ENCODE data around the gene SLC8A3. TPM values are rescaled to one million over a fixed set of nuclear protein-coding genes. Genes with fewer than 3 reads are reported as not detected.

The SLC8A3 gene
- total RNA-seq, 3 donors from 2014 or later: 0.15 to 0.21 (median 0.16) TPM

DNA sequence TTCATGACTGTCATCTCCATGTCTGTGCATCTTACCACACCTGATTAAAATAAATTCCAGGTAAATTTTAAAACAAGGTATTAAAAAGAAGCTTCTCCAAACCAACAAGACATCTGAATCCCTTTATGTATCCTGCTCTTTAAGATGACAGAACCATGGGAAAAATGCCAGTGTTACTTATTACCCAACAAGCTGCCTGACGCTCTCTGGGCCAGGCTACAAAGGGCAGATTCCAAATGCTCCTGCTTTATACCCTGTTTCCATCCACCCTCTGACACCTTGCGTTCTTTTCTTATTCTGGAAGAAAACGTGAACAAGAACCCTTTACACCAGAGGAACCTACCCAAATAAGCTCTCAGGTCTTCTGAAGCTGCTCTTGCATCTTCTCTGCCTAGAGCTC, 70.7 kb downstream of the SLC8A3 start:
- Mint-ChIP-seq H3K36me3 (ENCODE audit: insufficient read depth) (no peaks in the 10 kb centered on the region), H3K4me1 (ENCODE audit: low read depth) (no peaks in the 10 kb centered on the region), H3K4me3 (no peak overlapping the region), H3K27me3 (ENCODE audit: low read depth) (no peaks in the 10 kb centered on the region), H3K9me3 (no peaks in the 10 kb centered on the region)
- no peak for ATAC-seq
- DNase-seq: no peak

DNA sequence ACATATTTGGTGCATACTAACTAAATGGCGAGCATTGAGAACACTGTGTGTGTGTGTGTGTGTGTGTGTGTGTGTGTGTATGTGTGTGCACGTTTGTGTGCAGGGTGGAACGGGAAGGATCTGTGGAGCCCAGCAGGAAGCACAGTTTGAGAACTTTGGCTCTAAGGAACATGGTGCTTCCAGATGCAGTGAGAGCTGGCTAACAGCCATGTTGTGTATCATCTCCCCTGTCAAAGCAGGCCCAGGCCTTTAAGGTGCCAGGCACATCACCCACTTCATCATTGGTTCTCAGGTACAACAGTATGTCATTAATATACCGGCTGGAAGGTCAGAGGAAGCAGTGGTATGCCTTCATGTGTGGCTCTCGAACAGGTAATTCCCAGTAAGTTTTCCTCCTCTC, 72.5 kb downstream of the SLC8A3 start:
- Mint-ChIP-seq H3K4me3 (no peak overlapping the region), H3K36me3 (ENCODE audit: insufficient read depth) (no peaks in the 10 kb centered on the region), H3K27me3 (ENCODE audit: low read depth) (peaks cover 5% of the 10 kb centered on the region), H3K4me1 (ENCODE audit: low read depth) (no peaks in the 10 kb centered on the region), H3K9me3 (no peaks in the 10 kb centered on the region)
- DNase-seq (no peak), ATAC-seq (no peak)

DNA sequence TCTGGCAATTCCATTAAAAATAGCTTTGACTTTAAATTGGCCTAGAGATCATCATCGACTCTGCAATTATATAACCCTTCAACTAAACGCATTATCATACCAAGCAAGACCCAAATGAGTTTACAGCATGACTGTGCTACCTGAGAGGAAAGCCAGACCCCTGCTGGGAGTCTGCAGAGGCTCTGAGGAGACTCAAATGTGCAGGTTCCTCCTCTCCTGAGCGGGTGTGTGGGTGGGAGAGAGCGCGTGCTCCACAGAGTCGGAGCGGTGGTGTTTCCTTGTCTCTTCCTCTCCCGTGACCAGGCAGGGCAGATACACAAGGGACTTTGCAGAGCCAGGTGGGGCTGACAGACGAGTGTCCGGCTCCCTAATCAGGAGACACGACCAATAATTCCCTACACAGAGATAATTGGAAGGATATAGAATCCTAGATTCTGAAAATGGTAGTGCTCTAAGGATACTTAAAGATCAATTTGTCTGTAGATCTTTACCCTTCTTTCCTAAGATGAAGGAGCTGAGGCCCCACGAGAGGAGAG, 74.1 kb downstream of the SLC8A3 start:
- no peaks in the 10 kb centered on the region for H3K36me3 Mint-ChIP-seq (ENCODE audit: insufficient read depth)
- no peaks in the 10 kb centered on the region for H3K9me3 Mint-ChIP-seq
- ATAC-seq (no peak), DNase-seq (no peak)
- H3K4me3 Mint-ChIP-seq: no peak overlapping the region
- no peaks in the 10 kb centered on the region for H3K4me1 Mint-ChIP-seq (ENCODE audit: low read depth)
- peaks cover 5% of the 10 kb centered on the region for H3K27me3 Mint-ChIP-seq (ENCODE audit: low read depth)

DNA sequence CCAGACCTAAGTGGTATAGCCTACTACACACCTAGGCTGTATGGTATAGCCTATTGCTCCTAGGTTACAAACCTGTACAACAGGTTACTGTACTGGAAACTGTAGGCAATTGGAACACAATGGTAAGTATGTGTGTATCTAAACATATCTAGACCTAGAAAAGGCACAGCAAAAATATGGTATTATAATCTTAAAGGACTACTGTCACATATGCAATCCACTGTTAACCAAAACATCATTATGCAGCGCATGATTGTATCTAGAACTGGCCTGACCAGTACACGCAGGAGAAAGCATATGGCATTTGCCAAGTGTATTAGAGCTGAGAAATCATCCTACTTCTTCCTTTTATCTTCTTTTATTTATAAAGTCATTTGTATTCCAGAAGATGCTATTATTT, 75.5 kb downstream of the SLC8A3 start:
- no peak overlapping the region for H3K4me3 Mint-ChIP-seq
- no peaks in the 10 kb centered on the region for H3K9me3 Mint-ChIP-seq
- no peaks in the 10 kb centered on the region for H3K4me1 Mint-ChIP-seq (ENCODE audit: low read depth)
- peaks cover 7% of the 10 kb centered on the region for H3K27me3 Mint-ChIP-seq (ENCODE audit: low read depth)
- no peaks in the 10 kb centered on the region for H3K36me3 Mint-ChIP-seq (ENCODE audit: insufficient read depth)
- ATAC-seq (no peak), DNase-seq (no peak)

DNA sequence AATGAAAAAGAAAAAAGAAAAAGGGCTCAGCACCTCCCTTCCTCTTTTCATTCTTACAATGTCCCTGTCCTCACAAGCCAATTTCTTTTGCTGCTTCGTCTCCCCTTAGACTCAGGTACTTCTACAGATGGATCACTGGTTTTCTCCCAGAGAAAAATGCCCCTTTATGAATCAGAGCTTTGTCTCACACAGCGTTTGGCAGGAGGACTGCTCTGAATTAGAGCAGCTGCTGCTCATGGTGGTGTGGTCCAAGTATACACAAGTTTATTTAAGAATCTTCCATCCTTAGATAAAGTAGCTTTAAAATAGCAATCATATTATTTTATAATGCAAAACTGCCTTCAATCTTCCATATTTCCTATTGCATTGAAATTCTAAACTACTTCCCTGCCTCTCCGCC, 80.3 kb downstream of the SLC8A3 start:
- no peak for ATAC-seq
- no peak for DNase-seq
- H3K27me3 Mint-ChIP-seq (ENCODE audit: low read depth): peaks cover 9% of the 10 kb centered on the region
- H3K4me1 Mint-ChIP-seq (ENCODE audit: low read depth): no peaks in the 10 kb centered on the region
- H3K4me3 Mint-ChIP-seq: no peak overlapping the region
- no peaks in the 10 kb centered on the region for H3K36me3 Mint-ChIP-seq (ENCODE audit: insufficient read depth)
- H3K9me3 Mint-ChIP-seq: no peaks in the 10 kb centered on the region

DNA sequence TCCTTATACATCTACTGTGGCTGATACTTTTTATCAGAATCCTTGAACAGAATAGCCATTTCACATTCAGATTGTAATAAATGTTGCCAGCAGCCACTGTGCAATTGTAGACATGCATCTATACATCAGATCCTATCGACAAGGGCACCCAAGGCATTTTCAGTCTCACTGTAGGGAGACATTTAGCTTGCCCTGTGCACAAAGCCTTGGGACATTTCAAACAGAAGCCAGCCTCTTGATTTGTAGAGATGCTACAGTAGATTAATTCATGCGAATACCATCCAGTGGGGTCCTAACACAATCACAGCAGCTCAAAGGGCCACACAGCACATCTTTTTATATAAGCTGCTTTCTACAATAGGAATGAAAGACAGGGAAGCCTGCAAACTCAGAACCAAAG, 81.4 kb downstream of the SLC8A3 start:
- Mint-ChIP-seq H3K36me3 (ENCODE audit: insufficient read depth) (no peaks in the 10 kb centered on the region), H3K4me3 (no peak overlapping the region), H3K27me3 (ENCODE audit: low read depth) (peaks cover 9% of the 10 kb centered on the region), H3K4me1 (ENCODE audit: low read depth) (no peaks in the 10 kb centered on the region), H3K9me3 (no peaks in the 10 kb centered on the region)
- DNase-seq (no peak), ATAC-seq (no peak)

DNA sequence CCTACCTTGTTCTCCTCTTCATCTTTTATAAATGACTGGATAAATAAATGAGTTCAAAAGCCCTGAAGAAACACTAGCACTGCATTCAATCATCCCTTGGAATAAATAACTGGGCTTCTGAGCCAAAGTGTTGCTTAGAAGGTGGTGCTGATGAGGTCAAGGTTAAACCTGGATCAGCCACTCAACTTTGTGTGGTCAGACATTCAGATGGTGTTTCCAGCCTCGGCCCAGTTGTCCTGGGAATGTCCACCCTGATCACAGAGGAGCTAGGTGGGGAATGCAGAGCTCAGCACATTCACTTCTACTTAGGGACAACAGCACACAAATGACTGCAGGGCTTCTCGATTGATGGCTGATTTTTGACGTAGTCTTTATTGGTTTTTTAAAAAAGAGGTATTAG, 88.7 kb downstream of the SLC8A3 start:
- Mint-ChIP-seq H3K36me3 (ENCODE audit: insufficient read depth) (no peaks in the 10 kb centered on the region), H3K9me3 (no peaks in the 10 kb centered on the region), H3K4me3 (no peak overlapping the region), H3K27me3 (ENCODE audit: low read depth) (peaks cover 31% of the 10 kb centered on the region), H3K4me1 (ENCODE audit: low read depth) (no peaks in the 10 kb centered on the region)
- DNase-seq (no peak), ATAC-seq (no peak)

DNA sequence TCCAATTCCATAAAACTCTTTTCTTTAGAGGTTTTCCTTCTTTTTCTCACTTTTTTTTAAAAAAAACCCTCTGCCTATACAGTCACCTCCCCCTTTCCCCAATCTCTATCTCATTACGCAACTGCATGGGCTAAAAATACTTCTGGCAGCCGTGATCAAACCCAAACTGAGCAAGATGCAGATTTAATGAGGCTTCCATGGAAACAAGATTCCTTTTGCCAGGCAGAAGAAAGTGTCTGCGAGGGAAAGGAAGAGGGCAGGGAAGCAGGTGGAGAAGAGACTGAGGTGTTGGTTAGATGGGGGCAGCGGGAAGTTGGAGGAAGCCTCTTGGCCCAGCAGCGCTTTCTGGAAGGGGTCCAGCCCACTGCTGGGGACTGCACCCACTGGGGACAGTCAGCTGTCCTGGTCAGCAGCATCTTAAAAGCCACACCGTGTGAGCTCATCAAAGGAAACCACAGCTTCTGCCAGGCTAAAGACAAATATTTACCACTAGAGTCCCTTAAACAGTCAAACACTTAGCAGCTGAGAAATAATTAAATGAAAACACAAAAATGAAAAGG, 90.4 kb downstream of the SLC8A3 start:
- H3K27me3 Mint-ChIP-seq (ENCODE audit: low read depth): peaks cover 36% of the 10 kb centered on the region
- no peaks in the 10 kb centered on the region for H3K9me3 Mint-ChIP-seq
- no peak overlapping the region for H3K4me3 Mint-ChIP-seq
- DNase-seq: no peak
- H3K4me1 Mint-ChIP-seq (ENCODE audit: low read depth): no peaks in the 10 kb centered on the region
- ATAC-seq: no peak
- H3K36me3 Mint-ChIP-seq (ENCODE audit: insufficient read depth): no peaks in the 10 kb centered on the region

DNA sequence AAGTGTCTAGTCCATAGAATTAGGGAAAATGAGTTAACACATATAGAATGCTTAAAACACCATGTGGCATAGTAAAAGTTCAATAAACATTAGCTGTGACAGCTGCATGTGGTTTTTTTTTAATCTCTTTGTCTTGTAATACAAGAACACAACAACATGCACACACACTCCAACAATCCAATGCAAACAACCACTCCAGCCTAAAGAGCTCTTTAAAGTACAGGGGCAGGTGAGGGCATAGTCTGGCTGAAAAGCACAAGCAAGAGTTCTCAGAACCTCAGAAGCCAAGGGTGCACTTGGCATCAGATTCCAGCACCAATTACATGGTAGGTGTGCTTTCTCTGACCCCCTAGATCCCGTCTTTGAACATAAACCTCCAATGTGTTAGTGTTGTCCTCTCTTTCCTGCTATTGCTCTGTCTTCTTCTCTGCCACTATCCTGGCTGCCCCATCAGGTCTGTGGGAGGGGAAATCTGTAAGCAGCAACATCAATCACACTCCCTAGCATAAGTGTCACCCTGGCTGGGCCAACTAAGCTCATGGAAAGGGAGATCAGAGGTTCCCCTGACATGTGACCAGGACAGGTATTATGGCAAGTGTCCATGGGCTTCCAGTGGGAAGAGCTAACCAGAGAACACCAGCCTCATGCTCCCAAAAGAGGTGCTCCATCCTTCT, 91.0 kb downstream of the SLC8A3 start:
- H3K36me3 Mint-ChIP-seq (ENCODE audit: insufficient read depth): no peaks in the 10 kb centered on the region
- H3K4me1 Mint-ChIP-seq (ENCODE audit: low read depth): no peaks in the 10 kb centered on the region
- DNase-seq (no peak), ATAC-seq (no peak)
- H3K9me3 Mint-ChIP-seq: no peaks in the 10 kb centered on the region
- H3K27me3 Mint-ChIP-seq (ENCODE audit: low read depth): peaks cover 36% of the 10 kb centered on the region
- no peak overlapping the region for H3K4me3 Mint-ChIP-seq

DNA sequence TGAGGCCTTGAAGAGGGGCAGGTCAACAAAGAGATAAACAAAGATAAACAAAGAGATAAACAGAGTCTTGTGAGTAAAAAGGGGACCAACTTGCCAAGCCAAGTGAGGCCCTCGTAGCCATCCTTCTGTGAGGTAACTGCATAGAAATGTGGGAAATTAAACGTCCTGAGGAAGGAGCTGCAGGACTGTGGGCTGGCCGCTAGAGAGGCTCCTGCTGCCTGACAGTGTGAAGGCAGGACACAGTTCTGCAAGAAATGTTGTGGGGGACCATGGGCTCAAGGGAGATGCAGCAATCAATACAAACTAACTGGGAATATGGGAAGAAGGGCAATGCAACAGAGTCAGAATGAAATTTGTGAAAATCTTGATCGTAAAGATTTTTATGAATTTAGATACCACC, 91.9 kb downstream of the SLC8A3 start:
- H3K27me3 Mint-ChIP-seq (ENCODE audit: low read depth): peaks cover 40% of the 10 kb centered on the region
- H3K9me3 Mint-ChIP-seq: no peaks in the 10 kb centered on the region
- no peak overlapping the region for H3K4me3 Mint-ChIP-seq
- H3K4me1 Mint-ChIP-seq (ENCODE audit: low read depth): no peaks in the 10 kb centered on the region
- H3K36me3 Mint-ChIP-seq (ENCODE audit: insufficient read depth): no peaks in the 10 kb centered on the region
- DNase-seq (no peak), ATAC-seq (no peak)

DNA sequence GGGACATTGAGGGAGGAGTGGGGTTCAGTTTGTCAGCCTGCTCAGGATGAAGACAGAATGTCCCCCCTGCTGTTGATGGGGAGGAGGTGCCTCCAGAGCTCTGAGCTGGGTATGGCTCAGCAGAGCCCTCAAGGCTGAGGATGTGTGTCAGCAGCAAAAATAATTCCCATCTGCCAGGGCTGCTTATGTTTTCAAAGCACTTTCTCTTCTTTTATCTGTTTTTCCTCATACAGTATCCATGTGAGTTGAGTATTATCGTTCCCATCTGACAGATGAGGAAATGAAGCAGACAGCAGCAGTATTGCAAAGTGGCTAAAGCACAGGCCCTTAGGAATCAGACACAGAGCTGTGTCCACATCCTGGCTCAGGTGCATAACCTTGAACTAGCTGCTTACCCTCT, 94.1 kb downstream of the SLC8A3 start:
- ATAC-seq (no peak), DNase-seq (no peak)
- Mint-ChIP-seq H3K4me1 (ENCODE audit: low read depth) (no peaks in the 10 kb centered on the region), H3K9me3 (no peaks in the 10 kb centered on the region), H3K4me3 (no peak overlapping the region), H3K27me3 (ENCODE audit: low read depth) (peaks cover 38% of the 10 kb centered on the region), H3K36me3 (ENCODE audit: insufficient read depth) (no peaks in the 10 kb centered on the region)

DNA sequence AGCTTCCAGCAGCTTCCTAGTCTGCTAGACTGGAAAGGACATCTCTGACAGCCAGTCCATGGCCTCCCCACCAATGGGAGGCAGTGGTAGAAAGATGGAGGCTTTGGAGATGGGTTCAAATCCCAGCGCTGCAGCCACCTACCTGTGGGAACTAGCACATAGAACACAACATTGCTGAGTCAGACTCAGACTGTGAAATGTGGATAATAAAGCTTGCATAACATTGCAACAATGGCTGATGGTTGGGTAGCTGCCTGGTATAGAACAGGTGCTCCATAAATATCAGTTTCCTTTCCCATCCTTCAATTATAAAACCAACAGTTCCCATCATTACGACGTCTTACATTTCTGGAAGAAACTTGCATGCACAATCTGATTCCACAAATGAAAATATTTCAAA, 94.6 kb downstream of the SLC8A3 start:
- ATAC-seq (no peak), DNase-seq (no peak)
- H3K4me3 Mint-ChIP-seq: no peak overlapping the region
- peaks cover 38% of the 10 kb centered on the region for H3K27me3 Mint-ChIP-seq (ENCODE audit: low read depth)
- H3K9me3 Mint-ChIP-seq: no peaks in the 10 kb centered on the region
- H3K4me1 Mint-ChIP-seq (ENCODE audit: low read depth): no peaks in the 10 kb centered on the region
- no peaks in the 10 kb centered on the region for H3K36me3 Mint-ChIP-seq (ENCODE audit: insufficient read depth)

DNA sequence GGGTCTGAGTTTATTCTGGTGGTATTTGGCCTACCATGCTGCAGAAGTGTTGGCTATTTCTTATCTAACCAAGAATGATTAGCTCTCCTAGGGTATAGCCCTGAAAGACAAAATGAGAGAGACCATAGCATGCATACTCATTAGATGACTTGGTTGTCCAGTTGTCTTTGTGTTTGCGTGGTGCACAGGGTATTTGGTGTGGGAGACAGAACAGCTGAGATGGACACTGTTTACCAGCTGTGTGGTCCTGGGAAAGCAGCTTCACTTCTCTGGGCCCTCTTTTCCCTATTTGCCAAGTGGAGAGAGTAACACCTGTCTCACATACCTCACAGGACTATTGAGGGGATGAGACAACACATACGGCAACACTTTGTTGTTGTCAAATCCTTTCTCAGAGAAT, 95.6 kb downstream of the SLC8A3 start:
- Mint-ChIP-seq H3K9me3 (no peaks in the 10 kb centered on the region), H3K4me1 (ENCODE audit: low read depth) (no peaks in the 10 kb centered on the region), H3K36me3 (ENCODE audit: insufficient read depth) (no peaks in the 10 kb centered on the region), H3K27me3 (ENCODE audit: low read depth) (peaks cover 33% of the 10 kb centered on the region), H3K4me3 (no peak overlapping the region)
- DNase-seq: no peak
- no peak for ATAC-seq

DNA sequence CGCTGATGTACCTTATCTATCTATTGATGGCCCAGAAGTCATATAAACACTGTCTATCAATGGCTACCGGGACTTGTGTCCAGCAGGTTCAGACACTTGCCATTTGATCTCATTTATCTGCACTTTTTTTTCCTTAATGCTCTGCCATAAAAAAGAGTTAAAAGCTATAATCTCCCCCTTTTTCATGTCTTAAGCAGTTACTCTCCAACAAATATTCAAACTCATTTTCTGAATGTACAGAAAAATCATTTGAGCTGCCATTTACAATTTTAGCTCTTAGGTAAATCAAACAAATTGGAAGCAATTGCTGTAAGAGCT, 101.4 kb downstream of the SLC8A3 start:
- ATAC-seq: no peak
- no peak for DNase-seq
- Mint-ChIP-seq H3K36me3 (ENCODE audit: insufficient read depth) (no peaks in the 10 kb centered on the region), H3K4me3 (no peak overlapping the region), H3K27me3 (ENCODE audit: low read depth) (peaks cover 31% of the 10 kb centered on the region), H3K9me3 (no peaks in the 10 kb centered on the region), H3K4me1 (ENCODE audit: low read depth) (no peaks in the 10 kb centered on the region)

DNA sequence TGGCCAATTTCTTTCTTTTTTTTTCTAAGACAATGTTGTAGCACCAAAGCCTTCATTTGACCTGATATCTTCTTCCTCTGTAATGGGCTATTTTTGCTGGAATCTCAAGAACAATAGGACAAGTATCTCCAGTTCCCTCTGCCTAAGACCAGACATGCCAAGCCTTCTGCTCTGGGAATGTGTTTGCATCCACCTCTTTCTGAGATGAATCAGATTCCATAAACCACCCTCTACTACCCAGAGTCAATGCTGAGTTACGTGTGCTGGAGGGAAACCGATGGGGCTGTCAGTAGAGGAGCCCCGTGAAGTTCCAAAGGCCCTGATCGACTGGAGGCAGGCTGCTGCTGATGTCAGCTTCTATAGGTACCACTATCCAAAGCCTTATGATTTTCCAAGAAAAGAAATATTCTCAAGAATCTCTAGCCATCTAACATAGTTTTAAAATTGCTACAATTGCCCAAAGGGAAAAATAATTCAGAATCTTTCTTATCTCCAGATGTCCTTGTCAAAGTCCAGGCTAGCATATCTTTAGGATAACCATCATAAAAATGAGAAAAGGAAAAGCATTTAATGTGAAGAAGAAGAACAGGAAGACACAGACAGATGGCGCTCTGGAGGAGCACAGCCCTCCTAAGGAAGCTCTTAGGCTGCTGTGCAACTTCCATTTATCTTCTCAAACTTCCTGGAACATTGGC, 101.9 kb downstream of the SLC8A3 start:
- H3K9me3 Mint-ChIP-seq: no peaks in the 10 kb centered on the region
- H3K36me3 Mint-ChIP-seq (ENCODE audit: insufficient read depth): no peaks in the 10 kb centered on the region
- no peaks in the 10 kb centered on the region for H3K4me1 Mint-ChIP-seq (ENCODE audit: low read depth)
- no peak overlapping the region for H3K4me3 Mint-ChIP-seq
- ATAC-seq (no peak), DNase-seq (no peak)
- peaks cover 27% of the 10 kb centered on the region for H3K27me3 Mint-ChIP-seq (ENCODE audit: low read depth)
